SK-N-SH (cell line): ENCODE measurements around the gene DGCR8.

Experiments used
- CTCF ChIP-seq: fragments of 200-600 bp; sonication (generic); IDR thresholded peaks from 2 replicates; pipeline ENCODE4 v1.6.1; 2017; ENCODE audit warnings: antibody characterized with exemption, mild to moderate bottlenecking, moderate library complexity
- EP300 ChIP-seq, 2 experiments: IDR thresholded peaks; 2 replicates each; pipeline versions ENCODE4 v1.4.0 to v1.6.1; 2012; ENCODE audit warnings: borderline replicate concordance in 1 of 2, low read depth in 1 of 2, low read length in 1 of 2
- FOXM1 ChIP-seq: IDR thresholded peaks from 2 replicates; pipeline ENCODE4 v1.4.0; 2012; ENCODE audit warnings: low read depth, mild to moderate bottlenecking
- MAX ChIP-seq: IDR thresholded peaks from 2 replicates; pipeline ENCODE4 v1.4.0; 2012; ENCODE audit warnings: low read depth
- MXI1 ChIP-seq: IDR thresholded peaks from 2 replicates; pipeline ENCODE4 v1.6.1; 2012; ENCODE audit warnings: mild to moderate bottlenecking, low read depth, low read length, improper control_type of control experiment
- POLR2AphosphoS5 ChIP-seq: IDR thresholded peaks from 2 replicates; pipeline ENCODE4 v1.6.1; 2012; ENCODE audit warnings: low read depth, low read length
- REST ChIP-seq: IDR thresholded peaks from 2 replicates; pipeline ENCODE4 v1.6.1; 2012; ENCODE audit warnings: mild to moderate bottlenecking, low read depth, low read length, moderate library complexity
- RFX5 ChIP-seq: IDR thresholded peaks from 2 replicates; pipeline ENCODE4 v1.6.1; 2012; ENCODE audit warnings: mild to moderate bottlenecking, improper control_type of control experiment, low read length
- SIN3A ChIP-seq: IDR thresholded peaks from 2 replicates; pipeline ENCODE4 v1.6.1; 2012; ENCODE audit warnings: low read depth, mild to moderate bottlenecking, low read length, moderate library complexity, borderline replicate concordance
- SMC3 ChIP-seq: IDR thresholded peaks from 2 replicates; pipeline ENCODE4 v1.6.1; 2012; ENCODE audit warnings: low read depth, low read length, improper control_type of control experiment

- no peak for TF ChIP-seq SIN3A
- no peak for TF ChIP-seq POLR2AphosphoS5
- TF ChIP-seq REST, result no peak
- TF ChIP-seq MXI1, result no peak
- no peak for TF ChIP-seq CTCF
- TF ChIP-seq FOXM1, result no peak
- no peak for TF ChIP-seq EP300 (IDR thresholded peaks at IDR 0.05; ENCODE audit: borderline replicate concordance in 1 of 2, low read depth in 1 of 2, low read length in 1 of 2)
- no peak for TF ChIP-seq RFX5
- no peak for TF ChIP-seq MAX
- TF ChIP-seq SMC3, result no peak
Measured at GRCh38 chr22:20065896-20066616, 14.0 kb upstream of the DGCR8 start.
